Bone marrow (tissue), 2 donors: ENCODE data around the gene CYP3A4.

Source experiments
- DNase-seq, 2 donors: peaks; one replicate each; lab custom pipeline; 2025; lab: John Stamatoyannopoulos, UW

Gene CYP3A4

DNA sequence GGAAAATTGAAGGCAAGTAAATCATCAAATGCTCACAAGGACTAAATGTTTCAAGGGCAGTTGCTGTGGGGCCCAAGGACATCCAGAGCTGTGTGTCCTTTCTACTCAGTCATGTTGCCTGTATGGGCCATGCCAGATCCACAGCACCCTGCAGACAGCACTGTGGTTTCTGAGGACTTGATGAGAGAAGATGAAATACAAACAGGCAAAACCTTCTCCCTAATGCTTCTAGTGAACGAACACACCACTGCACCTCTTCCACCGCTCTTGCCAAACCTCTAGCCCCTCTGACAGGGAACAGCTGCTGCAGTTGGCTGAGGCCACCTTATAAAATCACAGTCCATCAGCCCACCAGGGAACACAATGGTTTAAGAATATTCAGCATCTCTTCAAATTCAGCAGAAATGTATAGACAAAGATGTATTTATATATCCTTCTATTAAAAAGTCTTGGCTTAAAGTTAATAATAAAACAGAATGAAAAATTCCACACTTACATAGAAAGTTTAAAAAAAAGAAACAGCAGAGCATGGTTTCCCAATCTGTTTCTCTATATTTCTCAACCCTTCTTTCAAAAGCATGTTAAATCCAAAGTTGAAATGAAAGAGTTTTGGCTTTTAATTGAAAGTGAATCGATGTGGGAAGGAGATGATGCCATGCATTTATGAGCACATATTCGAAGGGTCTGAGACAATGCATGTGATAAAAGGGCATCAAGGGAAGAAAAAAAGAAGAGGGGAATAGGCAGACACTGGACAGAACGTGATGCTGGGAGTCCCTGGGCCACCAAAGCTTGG, 63.0 kb downstream of the CYP3A4 start:
- no peak for DNase-seq

DNA sequence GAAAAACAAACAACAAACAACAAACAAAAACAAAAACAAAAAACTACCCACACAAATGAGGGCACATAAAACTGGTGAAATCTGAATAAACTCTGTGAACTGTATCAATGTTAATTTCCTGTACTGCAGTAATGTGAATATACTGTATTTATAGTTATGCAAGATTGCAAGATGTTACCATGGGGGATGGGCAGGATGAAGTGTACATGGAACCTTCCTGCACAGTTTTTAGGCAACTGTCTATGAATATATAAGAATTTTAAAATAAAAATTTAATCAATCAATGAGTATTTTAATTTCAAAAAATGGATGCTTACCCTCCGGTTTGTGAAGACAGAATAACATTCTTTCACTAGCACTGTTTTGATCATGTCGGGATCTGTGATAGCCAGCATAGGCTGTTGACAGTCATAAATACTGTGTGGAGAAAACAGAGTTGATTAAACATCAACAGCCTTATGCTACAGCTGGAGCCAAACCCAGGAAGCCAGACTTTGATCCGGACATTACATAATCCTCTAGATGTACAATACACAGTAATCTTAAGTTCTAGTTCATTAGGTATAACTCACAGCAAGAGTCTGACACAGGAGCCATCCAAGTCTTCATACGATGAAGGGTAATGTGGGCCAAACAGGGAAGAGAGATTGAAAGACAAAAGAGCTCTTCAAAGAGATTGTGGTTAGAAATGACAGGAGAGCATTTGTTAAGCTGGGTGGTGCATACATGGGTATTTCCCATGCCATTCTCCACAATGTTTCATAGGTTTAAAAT, 63.8 kb downstream of the CYP3A4 start:
- no peak for DNase-seq

DNA sequence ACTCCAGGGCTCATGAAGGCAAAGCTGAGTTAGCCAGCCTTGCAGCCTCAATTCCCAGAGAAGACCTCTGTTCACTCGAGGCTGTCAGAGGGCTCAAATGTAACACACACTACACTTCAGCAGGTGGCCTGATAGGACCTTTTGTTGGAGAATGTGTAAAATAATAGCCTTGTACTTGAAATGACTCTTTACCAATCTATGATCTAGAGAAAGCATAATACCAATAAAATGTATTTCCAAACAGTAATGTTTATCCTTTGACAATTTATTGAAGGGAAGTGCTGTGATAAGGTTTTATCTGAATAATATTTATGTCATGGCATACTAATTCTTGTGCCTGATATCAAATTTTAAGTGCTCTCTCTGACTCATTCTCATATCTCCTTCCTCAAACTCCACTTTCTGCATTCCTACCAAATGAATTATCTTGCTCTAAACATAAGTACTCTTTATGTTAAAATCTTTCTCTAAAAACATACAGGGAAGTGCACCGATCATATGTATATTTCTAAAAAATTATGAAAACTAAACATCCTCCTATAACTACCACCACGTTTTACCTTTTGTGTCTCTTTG, 69.9 kb downstream of the CYP3A4 start:
- DNase-seq: no peak

GRCh38 chr7:99709838-99710578, 74.0 kb downstream of the CYP3A4 start:
- DNase-seq: no peak

GRCh38 chr7:99709260-99709659, 74.7 kb downstream of the CYP3A4 start:
- no peak for DNase-seq

- DNase-seq: no peak
Observed at GRCh38 chr7:99707096-99707495, 76.9 kb downstream of the CYP3A4 start.
